Small intestine (tissue), 7 donors: ENCODE measurements around the gene C19orf67. TPM values are rescaled to one million over a fixed set of nuclear protein-coding genes. Genes with fewer than 3 reads are reported as not detected.

Source experiments
- DNase-seq, 2 donors: peaks; one replicate each; pipeline versions ENCODE4 v3.0.0 to v3.0.0-alpha.2; 2013
- FAIRE-seq: peaks from 2 replicates; lab custom pipeline; 2012; peaks lifted over from hg19 to GRCh38; lab: Jason Lieb, UNC
- H3K27ac ChIP-seq, 3 donors: one replicate each; pipeline ENCODE4 v1.5.1; 2013; ENCODE audit warnings: low read length in 2 of 3, mild to moderate bottlenecking in 2 of 3, control low read depth in 1 of 3, inconsistent platforms in 1 of 3, low read depth in 1 of 3, moderate library complexity in 1 of 3
- H3K27me3 ChIP-seq, 3 donors: one replicate each; pipeline ENCODE4 v1.6.1; 2013; ENCODE audit warnings: low read length in 3 of 3, inconsistent platforms in 1 of 3; ENCODE audit not compliant: control insufficient read depth in 3 of 3, insufficient read depth in 3 of 3
- H3K36me3 ChIP-seq, 3 donors: one replicate each; pipeline ENCODE4 v1.6.1; 2013; ENCODE audit warnings: low read length in 3 of 3, inconsistent platforms in 1 of 3, low read depth in 1 of 3, mild to moderate bottlenecking in 1 of 3, moderate library complexity in 1 of 3; ENCODE audit not compliant: control insufficient read depth in 3 of 3, insufficient read depth in 2 of 3
- H3K4me1 ChIP-seq, 3 donors: one replicate each; pipeline ENCODE4 v1.6.1; 2013; ENCODE audit warnings: low read length in 2 of 3, inconsistent platforms in 1 of 3, low read depth in 1 of 3, mild to moderate bottlenecking in 1 of 3, moderate library complexity in 1 of 3; ENCODE audit not compliant: control insufficient read depth in 3 of 3, insufficient read depth in 2 of 3
- H3K4me3 ChIP-seq, 3 donors: one replicate each; pipeline ENCODE4 v1.5.1; 2013; ENCODE audit warnings: low read length in 3 of 3, control low read depth in 1 of 3, inconsistent platforms in 1 of 3, low read depth in 1 of 3, mild to moderate bottlenecking in 1 of 3, moderate library complexity in 1 of 3
- H3K9me3 ChIP-seq, 2 donors: one replicate each; pipeline ENCODE4 v1.6.1; 2013; ENCODE audit warnings: low read depth in 1 of 2, low read length in 1 of 2; ENCODE audit not compliant: control insufficient read depth in 2 of 2, insufficient read depth in 1 of 2
- WGBS, 3 donors: extraction: QIAGEN DNeasy Blood & Tissue Kit; methylation state at CpG; one replicate each; pipeline ENCODE4 v1.1.7; 2013; 5-methylcytosine and 5-hydroxymethylcytosine counted together
- polyA plus RNA-seq, 4 donors: library from polyadenylated mRNA; stranded (reverse) in 3 of 4; unstranded in 1 of 4; fragments of 200-250 nt in 3 of 4; fragments of 120-200 nt in 1 of 4; gene quantifications; one replicate each; pipeline versions ENCODE4 v1.2.1 to v1.2.3, GENCODE V29; 2013
- donor health status: healthy with polysubstance abuse.
- donor health status: control.
- donor health status: control.
- donor health status: Bipolar disorder and iron deficiency.
- donor health status: healthy.

Gene C19orf67
- polyA plus RNA-seq, 4 donors, result 0.07 TPM; not detected in 3

DNA sequence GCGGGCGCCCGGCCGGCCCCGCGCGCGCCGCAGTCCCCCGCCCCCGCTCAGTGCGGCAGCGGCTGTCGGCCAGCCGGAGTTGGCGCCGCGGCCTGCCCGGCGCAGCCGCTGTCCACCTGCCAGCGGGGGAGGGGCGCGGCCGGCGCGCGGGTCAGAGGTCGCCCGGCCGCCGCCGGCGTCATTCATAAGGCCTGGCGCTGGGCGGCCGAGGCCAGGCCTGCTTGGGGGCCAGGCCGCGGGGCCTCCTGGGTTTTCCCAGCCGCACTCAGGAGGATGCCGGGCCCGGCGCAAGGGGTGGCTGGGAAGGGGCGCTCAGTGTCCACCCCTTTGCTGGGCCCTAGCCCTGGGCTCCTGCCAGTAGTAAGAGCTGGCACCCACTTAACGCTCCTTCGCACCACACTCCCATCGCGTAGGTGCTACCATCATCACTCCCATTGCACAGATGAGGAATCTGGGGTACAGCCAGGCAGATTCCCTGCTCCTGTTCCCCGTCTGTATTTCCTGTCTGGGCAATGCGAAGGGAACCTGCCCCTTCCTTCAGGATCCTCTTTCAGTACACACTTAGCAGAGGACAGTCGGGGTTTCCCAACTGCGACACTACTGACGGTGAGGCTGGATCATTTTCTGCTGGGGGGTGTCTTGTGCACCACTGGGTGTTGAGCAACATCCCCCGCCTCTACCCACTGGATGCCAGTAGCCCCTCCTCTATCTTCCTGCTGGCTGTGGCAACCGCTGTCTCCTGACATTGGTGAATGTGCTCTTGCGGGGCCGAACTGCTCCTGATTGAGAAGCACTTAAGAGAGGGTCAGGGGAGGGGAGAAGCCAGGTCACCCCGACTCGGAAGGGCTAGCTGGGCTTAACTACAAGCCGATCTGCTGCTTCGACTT, 32.8 kb upstream of the C19orf67 start:
- 2 to 12% (median 3%) methylated on average over 24 to 61 of the region's 61 CpGs for WGBS, 3 donors

DNA sequence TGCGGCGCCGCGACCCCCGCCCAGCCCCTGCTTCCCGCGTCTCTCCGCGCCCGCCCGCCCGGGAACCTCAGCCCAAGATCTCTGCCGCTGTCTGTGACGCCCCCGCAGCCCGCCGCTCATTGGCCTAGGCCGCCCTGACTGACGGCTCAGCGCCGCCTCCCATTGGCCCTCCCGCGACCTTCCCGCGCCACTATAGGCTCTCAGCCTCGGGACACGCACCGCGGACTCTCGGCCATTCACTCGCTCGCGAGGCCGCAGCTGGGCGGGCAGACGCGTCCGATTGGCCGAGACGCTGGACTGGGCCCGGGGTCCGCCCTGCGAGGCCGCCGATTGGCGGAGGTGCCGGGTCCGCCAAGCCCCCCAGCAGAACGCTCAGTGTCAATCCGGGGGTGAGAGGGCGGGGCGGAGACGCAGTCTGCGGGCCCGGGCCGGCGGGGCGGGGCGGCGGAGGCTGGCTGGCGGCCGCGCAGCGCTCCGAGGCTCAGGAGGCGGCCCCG, 32.1 kb upstream of the C19orf67 start, which contains the start of gene PRKACA:
TSS of gene PRKACA (minus strand) at position 95 of the 497 bp plus-strand sequence. CDS start 215 bp downstream, outside the sequence.
- 0% methylated on average over 34 to 67 of the region's 67 CpGs for WGBS, 3 donors
- FAIRE-seq, result no peak
- H3K4me1 ChIP-seq, result peaks cover 2 to 36% (median 19%) of the 10 kb centered on the region in 3 donors

More for the DNA sequence above, 32.8 kb upstream of the C19orf67 start:
- H3K27me3 ChIP-seq, result no peaks in the 10 kb centered on the region
- peak; percentile 51 to 72 for DNase-seq
- H3K4me3 ChIP-seq, result peak overlapping the region; percentile 39 to 57 (median 56)
- no peak for FAIRE-seq
- no peaks in the 10 kb centered on the region for H3K9me3 ChIP-seq
- peaks cover 0 to 11% (median 0%) of the 10 kb centered on the region in 3 donors for H3K36me3 ChIP-seq
- peak overlapping the region; percentile 98 to 99 (median 98) for H3K27ac ChIP-seq
- H3K4me1 ChIP-seq, result peaks cover 2 to 30% (median 14%) of the 10 kb centered on the region in 3 donors

DNA sequence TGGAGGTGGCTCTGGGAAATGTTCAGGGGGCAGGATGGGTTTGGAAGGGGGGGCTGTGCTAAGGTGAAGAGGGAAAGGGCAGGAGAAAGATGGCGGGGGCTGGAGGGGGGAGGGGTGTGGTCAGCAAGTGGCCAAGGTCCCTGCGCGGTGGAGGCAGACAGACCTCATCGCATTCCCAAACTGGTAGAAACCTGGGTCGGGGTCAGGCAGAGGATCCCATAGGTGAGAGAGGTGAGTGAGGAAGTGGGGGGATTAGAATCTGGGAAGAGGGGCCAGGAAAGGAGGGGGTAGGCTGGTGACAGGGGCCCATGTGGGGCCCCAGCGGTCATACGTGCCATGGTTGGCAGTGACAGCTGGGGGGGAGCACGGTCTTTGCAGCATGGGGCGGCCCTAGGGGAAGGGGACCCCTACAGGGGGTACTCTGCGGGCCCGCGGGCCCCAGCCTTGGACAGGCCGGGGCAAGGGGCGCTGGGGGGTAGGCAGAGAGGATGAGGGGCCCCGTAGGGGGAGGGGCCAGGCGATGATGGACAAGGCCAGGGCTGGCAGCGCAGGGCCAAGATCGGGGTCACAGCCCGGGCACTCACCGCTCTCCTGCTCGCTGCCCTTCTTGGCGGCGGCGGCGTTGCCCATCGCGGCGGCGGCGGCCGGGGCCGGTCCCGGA, 31.5 kb upstream of the C19orf67 start:
- Histone ChIP-seq H3K9me3 (no peaks in the 10 kb centered on the region), H3K4me3 (peak overlapping the region; percentile 87 to 93 (median 92)), H3K27ac (peak overlapping the region in 2 of 3 donors; percentile 46 to 51), H3K36me3 (peaks cover 0 to 21% (median 0%) of the 10 kb centered on the region in 3 donors), H3K4me1 (peaks cover 2 to 39% (median 19%) of the 10 kb centered on the region in 3 donors), H3K27me3 (no peaks in the 10 kb centered on the region)
- WGBS, 3 donors, result 0 to 1% (median 1%) methylated on average over 17 to 33 of the region's 33 CpGs
- DNase-seq (peak in 1 of 2 donors; percentile 61), FAIRE-seq (no peak)

More for the DNA sequence above, 32.1 kb upstream of the C19orf67 start, which contains the start of gene PRKACA:
- H3K27me3 ChIP-seq, result no peaks in the 10 kb centered on the region
- H3K27ac ChIP-seq, result peak within 1 kb of the TSS; percentile 98 to 99 (median 98)
- peak within 1 kb of the TSS; percentile 87 to 93 (median 92) for H3K4me3 ChIP-seq
- H3K9me3 ChIP-seq, result no peaks in the 10 kb centered on the region
- H3K36me3 ChIP-seq, result peaks cover 0 to 16% (median 0%) of the 10 kb centered on the region in 3 donors
- peak; percentile 99 for DNase-seq

DNA sequence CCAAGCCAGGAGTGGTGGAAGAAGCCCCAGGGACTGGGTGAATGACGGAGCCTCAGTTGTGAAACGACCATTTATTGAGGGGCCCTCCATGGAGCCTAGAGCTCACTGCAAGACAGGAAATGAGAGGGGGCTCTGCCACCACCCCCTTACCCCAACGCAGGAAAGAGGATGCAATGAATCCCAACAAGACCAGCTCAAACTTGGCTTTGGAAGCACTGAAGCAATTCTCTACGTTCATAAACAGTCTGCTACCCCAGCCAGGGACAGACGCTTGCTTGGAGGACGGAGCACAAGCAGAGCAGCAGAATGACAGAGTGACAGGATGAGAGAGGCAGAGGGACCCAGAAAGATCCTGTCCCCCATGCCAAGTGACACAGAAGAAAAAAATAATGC, 30.9 kb upstream of the C19orf67 start:
- Histone ChIP-seq H3K27ac (peak overlapping the region in 1 of 3 donors; percentile 36), H3K36me3 (peaks cover 0 to 26% (median 0%) of the 10 kb centered on the region in 3 donors), H3K27me3 (no peaks in the 10 kb centered on the region), H3K4me3 (peak overlapping the region; percentile 87 to 93 (median 92)), H3K9me3 (no peaks in the 10 kb centered on the region), H3K4me1 (peaks cover 2 to 39% (median 20%) of the 10 kb centered on the region in 3 donors)
- 16 to 18% (median 16%) methylated on average over 6 of the region's 6 CpGs for WGBS, 3 donors
- DNase-seq (no peak), FAIRE-seq (no peak)

DNA sequence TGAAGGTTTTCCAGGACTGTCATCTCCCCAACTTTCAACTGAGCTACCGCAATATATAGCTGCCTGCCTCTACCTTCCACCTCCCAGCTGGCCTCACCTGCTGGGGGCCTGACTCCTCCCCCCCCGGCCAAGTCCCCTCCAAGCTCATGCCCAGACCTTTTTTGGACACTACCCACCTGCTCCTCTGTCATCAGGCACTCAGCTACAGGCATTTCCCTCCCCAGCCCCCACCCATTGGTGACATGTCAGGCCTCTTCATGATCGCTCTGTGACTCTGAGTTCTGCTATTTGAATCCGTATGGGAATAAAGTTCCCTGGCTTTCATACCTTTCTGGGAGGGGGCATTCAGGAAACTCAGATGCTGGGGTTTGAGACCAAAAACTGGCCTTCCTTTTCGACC, 30.2 kb upstream of the C19orf67 start:
- no peaks in the 10 kb centered on the region for H3K9me3 ChIP-seq
- H3K27ac ChIP-seq, result no peak overlapping the region
- WGBS, 3 donors, result 83 to 86% (median 85%) methylated on average over 5 of the region's 5 CpGs
- H3K36me3 ChIP-seq, result peaks cover 0 to 26% (median 0%) of the 10 kb centered on the region in 3 donors
- no peaks in the 10 kb centered on the region for H3K27me3 ChIP-seq
- H3K4me3 ChIP-seq, result no peak overlapping the region
- no peak for FAIRE-seq
- H3K4me1 ChIP-seq, result peaks cover 2 to 39% (median 20%) of the 10 kb centered on the region in 3 donors
- no peak for DNase-seq

DNA sequence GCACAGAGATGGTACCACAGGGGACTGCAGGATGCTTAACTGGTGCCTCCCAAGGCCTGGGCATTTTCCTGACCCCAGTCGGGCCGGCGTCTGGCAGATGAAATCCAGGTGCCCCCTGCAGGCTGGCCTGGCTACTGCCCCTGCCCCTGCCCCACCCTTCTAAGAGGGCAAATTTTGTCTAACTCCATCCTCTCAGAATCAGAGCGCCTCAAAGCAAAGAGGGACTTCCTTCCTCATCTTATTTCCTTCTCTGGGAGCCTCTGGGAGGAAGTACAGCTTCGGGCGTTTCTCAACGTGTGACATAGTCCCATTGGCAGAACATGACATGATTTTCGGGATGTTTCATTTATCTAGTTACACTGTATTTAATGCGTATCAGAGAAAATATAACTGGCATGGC, 29.3 kb upstream of the C19orf67 start:
- no peak for FAIRE-seq
- H3K4me1 ChIP-seq, result peaks cover 2 to 38% (median 20%) of the 10 kb centered on the region in 3 donors
- no peaks in the 10 kb centered on the region for H3K27me3 ChIP-seq
- 33 to 43% (median 35%) methylated on average over 9 of the region's 9 CpGs for WGBS, 3 donors
- DNase-seq, result peak in 1 of 2 donors; percentile 41
- peak overlapping the region in 1 of 3 donors; percentile 31 for H3K27ac ChIP-seq
- no peak overlapping the region for H3K4me3 ChIP-seq
- peaks cover 0 to 19% (median 0%) of the 10 kb centered on the region in 3 donors for H3K36me3 ChIP-seq
- no peaks in the 10 kb centered on the region for H3K9me3 ChIP-seq

DNA sequence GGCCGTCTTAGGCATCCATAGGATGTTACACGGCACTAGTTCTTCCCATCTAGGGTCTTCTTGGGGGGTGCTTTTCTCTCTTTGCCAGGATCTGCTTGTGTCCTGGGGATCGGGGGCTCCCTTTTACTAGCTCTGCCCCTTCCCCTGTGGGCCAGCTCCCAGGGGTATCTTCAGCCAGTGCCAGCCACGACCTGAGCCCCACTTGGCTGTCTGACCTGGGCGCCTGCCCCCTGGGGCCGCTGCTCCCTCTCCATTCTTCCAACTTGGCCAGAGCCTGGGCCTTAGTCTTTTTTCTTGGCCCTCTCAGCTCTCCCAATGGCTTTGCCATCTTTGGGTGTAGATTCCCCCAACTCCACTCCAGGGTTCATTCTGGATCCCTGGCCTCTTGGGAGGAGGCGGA, 28.9 kb upstream of the C19orf67 start:
- Histone ChIP-seq H3K4me1 (peaks cover 2 to 34% (median 20%) of the 10 kb centered on the region in 3 donors), H3K27ac (peak overlapping the region in 1 of 3 donors; percentile 31), H3K27me3 (no peaks in the 10 kb centered on the region)

More for the DNA sequence above, 28.9 kb upstream of the C19orf67 start:
- no peaks in the 10 kb centered on the region for H3K9me3 ChIP-seq
- 89 to 93% (median 92%) methylated on average over 7 of the region's 7 CpGs for WGBS, 3 donors
- H3K4me3 ChIP-seq, result no peak overlapping the region
- no peak for FAIRE-seq
- peaks cover 0 to 19% (median 0%) of the 10 kb centered on the region in 3 donors for H3K36me3 ChIP-seq
- no peak for DNase-seq
